GM21528 (cell line): Measurements from ENCODE around the gene KSR2.
"Not testable (repeated sequence)": the region's sequence is repeated elsewhere in the genome, so short reads cannot be mapped to it uniquely, and the experiment has no call there.

Experiments
- ATAC-seq: cut with Tn5 transposase; IDR thresholded peaks from one replicate; pipeline ENCODE4 v1.9.1; 2021; ENCODE audit warnings: mild to moderate bottlenecking, moderate library complexity; ENCODE audit not compliant: unreplicated experiment, low FRiP score

KSR2 gene

DNA sequence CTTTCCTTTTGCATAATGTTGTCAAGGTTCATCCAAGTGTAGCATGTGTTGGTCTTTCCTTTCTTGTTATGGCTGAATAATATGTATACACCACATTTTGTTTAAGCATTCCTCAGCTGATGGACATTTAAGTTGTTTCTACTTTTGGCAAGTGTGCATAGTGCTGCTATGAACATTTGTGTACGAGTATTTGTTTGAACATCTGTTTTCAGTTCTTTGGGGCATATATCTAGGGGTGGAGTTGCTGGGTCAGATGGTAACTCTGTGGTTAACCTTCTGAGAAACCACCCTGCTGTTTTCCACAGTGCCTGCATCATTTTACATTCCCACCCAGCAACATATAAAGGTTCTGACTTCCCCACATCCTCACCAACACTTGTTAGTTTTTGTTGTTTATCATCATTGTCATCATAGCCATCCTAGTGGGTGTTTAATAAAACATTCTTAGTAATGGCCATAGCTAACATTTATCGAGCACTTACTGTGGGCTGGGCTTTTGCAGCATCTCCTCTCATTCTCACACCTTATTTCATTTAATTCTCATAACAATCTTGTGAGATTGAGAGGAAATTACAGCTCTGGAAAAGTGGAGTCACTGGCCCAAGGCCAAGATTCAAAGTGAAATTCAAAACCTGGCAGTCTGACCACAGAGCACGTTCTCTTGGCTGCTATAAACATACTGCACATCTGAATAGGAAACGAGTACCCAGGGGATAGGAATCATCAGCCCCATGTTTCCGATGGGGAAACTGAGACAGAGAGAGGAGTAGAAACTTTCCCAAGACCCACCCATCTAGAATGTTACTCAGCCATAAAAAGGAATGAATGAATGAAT, 193.6 kb downstream of the KSR2 start:
- ATAC-seq = no peak

DNA sequence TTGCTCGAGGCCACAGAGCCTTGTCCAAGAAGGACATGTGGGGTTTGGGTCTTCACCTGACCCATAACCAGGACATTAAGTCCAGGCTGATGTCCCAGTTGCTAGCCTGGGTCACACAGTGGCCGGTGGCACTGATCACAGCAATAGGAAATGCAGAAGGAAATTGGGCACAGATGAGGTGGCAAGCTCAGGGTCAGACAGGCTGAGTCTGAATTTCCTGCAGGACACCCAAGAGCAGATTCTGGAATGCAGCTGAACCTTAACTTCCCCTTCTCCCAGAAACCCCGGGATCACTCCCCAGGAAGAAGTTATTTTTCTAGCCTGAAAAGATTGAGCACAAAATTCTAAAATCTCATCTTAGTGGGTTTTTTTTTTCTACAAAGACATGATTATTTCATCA, 199.9 kb downstream of the KSR2 start:
- ATAC-seq = no peak

DNA sequence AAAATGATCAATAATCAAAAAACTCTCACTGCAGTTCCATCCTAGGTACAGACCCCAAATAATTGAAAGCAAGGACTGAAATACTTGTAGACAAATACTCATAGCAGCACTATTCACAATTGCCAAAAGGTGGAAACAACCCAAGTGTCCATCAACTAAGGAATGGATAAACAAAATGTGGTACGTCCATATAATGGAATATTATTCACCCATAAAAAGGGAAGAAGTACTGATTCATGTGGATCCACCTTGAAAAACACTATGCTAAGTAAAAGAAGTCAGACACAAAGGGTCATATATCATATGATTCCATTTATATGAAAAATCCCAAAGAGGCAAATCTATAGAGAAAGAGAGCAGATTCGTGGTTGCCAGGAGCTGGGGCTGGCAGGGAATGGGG, 202.8 kb downstream of the KSR2 start:
- no peak for ATAC-seq

DNA sequence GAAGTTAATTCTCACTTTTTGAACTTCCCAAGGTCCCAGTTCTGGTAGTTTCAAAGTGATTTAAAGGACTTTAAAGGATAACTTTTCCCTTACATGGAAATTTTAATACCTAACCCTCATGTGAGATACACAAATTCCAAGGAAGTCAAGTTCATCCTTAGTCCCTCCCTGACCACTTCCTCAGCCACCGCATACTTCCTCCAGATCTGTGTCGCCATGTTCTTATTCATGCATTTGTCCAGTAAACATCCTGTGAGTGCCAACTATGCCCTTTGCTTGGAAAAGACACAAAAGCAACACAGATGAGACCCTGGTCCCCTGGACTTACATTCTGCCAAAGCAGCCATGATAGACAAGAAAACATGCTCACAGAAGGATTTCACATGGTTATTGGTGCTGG, 206.6 kb downstream of the KSR2 start:
- no peak for ATAC-seq

DNA sequence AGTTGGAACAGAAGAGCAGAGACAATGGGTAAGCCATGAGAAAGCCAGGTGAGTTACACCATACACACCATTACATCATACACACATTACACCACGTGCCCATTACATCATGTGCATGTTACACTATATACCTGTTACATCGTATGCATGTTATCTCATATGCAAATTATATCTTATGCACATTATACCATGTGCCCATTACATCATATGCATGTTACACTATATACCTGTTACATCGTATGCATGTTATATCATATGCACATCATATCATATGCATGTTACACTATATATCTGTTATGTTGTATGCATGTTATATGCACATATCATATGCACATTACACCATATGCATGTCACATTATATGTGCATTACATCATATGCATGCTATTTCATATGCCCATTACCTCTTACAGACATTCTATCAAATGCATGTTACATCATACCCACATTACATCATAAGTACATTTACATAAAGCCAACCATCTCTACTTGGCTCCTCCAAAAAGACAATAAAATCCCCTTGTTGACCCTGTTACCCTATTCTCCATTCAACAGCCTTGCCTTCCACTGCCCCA, 207.2 kb downstream of the KSR2 start:
- no peak for ATAC-seq

DNA sequence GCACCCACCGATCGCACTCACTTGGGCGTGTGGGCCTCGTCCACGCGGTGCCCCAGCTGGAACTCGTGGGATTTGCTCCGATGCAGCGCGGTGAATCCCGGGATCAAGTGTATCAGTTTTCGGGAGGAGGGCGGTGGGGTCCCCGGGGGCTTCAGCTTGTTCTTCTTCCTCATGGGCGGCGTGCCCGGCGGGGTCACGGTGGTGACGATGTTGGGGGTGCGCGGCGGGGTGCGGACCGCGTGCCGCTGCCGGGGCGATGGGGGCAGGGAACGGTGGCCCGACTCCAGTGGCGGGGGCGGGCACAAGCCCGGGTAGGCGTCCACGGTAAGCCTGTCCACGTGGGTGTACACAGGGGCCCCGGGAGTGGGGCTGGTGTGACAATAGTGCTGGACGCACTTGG, 207.8 kb downstream of the KSR2 start:
- ATAC-seq = no peak

DNA sequence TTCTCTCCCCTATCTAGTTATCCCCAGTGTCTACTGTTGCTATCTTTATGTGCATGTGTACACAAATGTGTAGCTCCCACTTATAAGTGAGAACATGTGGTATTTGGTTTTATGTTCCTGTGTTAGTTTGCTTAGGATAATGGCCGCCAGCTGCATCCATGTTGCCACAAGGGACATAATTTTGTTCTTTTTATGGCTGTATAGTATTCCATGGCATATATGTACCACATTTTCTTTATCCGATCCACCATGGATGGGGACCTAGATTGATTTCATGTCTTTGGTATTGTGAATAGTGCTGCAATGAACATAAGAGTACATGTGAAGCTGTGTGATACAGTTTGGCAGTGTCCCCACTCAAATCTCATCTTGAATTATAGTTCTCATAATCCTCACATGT, 218.1 kb downstream of the KSR2 start:
- ATAC-seq = no peak

DNA sequence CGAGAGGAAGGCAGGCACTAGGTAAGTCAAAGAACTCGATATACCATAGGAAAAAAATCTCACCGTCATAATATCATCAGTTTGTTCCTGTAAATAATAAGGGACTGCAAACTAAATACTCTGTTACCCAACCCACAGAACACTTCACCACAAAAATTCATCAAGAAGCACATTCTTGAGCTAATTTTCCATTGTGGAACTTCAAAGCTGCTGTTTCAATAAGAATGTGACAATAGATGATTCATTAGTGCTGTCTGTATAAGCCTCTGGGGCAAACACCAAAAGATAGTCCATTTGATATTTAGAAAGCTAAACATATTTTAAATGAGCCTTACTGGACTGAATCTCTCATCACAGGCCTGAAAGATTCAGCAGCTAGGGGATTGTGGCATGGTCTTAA, 219.4 kb downstream of the KSR2 start:
- no peak for ATAC-seq

DNA sequence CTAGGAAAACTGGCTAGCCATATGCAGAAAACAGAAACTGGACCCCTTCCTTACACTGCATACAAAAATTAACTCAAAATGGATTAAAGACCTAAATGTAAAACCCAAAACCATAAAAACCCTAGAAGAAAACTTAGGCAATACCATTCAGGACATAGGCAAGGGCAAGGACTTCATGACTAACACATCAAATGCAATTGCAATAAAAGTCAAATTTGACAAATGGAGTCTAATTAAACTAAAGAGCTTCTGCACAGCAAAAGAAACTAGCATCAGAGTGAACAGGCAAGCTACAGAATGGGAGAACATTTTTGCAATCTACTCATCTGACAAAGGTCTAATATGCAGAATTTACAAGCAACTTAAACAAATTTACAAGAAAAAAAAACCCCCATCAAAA, 222.4 kb downstream of the KSR2 start:
- ATAC-seq = not testable (repeated sequence)

DNA sequence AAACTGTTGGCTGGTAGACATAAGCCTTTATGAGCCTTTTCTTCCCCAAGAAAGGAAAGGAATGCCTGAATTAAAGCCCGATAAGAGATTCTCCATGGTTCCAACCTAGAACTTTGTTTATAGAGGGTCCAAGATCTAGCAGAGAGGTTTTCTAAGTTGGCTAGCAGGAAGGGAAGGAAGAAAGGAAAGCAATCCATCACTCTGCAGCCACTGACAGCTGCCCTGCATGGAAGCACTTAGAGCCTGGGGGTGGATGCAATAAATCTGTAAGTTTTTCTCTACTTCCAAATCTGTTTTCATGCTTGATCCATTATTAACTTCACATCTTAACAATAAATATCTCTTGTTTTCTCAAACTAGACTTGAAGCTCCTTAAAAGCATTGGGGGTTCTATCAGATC, 224.4 kb downstream of the KSR2 start:
- no peak for ATAC-seq

DNA sequence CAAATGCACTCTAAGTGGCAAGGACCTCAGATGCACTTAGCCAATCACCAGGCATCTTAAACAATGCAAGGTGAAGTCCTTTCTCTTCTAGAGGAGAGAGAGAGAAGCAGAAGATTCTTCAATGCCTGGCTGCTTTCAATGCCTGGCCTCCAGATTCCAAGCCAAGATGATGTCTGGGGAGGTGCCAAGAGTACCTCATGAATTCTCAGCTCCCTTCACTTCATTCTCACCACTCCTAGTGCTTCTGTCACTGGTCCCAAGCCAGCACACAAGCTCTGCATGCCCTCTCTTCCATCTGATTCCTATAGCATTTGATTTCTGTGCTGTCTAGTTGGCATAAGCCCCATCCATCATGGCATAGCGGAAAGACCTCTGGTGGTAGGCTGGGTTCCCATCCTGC, 225.0 kb downstream of the KSR2 start:
- no peak for ATAC-seq

DNA sequence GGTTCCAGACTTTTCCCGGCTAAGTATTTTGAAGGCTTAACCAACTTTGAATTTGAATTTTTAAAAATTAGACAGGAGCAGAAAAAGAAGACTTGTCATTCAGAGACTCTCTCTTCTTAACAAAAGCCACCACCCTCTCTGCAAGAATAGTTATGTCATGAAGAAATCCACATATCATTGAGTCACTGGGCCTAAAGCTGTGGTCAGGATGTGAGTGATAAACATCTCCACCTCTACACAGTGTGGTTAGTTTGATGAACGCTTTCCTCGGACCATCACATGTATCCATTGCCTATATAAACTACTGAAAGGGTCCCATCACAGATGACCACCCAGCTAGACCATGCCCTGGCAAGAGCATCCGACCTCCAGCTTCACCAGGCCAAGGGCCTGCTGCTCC, 226.1 kb downstream of the KSR2 start:
- ATAC-seq = no peak

DNA sequence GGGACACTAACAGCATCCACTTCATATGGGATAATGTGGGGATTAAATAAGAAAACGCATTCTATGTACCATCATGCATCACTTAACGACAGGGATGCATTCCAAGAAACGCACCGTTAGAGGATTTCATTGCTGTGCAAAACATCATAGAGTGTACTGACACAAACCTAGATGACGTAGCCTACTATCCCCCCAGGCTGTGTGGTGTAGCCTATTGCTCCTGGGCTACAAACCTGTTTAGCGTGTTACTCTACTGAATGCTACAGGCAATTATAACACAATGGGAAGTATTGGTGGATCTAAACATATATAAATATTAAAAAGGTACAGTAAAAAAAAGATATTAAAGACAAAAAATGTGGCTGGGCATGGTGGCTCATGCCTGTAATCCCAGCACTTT, 230.6 kb downstream of the KSR2 start:
- ATAC-seq = no peak

DNA sequence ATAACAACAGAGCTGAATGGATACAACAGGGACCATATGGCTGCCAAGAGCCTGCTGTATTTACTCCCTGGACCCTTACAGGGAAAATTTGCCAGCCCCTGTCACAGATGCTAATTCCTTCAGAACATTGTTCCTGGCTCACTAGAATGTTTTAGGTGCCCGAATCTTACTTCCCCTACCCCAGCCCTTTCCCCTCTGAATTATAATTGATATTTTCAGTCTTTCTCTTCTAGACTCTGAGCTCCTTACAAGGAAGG, 235.3 kb downstream of the KSR2 start:
- ATAC-seq = no peak

DNA sequence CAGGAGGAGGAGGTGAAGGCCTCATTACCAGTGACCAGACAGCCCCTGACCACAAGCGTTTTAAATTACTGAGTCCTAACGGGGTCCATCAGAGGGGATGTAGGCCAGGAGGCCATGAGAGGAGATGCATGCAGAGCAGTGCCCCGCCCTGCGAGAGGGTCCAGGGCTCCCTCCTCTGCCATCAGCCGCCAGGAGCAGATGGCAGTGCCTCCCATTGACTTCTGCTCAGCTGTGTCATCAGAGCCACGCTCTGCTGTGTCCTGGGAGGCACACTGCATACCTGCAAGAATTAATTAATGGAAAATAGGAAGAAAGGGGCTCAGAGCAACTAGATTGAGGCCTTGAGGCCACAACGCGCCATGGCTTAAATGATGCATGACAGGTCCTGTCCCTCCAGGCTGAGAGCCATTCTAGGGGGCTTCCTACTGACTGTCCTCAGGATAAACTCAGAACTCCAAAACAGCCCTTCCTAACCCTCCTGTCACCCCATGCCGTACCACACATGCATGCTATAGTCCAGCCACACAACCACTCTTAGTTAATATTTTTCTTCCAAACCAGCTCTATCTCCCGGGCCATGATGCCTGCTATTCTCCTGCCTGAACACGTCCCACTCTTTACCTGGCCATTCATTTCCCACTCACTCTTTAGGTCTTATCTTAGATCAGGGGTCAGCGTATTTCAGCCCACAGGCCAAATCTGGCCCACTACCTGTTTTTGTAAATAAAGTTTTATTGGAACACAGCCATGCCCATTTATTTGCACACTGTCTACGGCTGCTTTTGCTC, 235.8 kb downstream of the KSR2 start:
- ATAC-seq = no peak

DNA sequence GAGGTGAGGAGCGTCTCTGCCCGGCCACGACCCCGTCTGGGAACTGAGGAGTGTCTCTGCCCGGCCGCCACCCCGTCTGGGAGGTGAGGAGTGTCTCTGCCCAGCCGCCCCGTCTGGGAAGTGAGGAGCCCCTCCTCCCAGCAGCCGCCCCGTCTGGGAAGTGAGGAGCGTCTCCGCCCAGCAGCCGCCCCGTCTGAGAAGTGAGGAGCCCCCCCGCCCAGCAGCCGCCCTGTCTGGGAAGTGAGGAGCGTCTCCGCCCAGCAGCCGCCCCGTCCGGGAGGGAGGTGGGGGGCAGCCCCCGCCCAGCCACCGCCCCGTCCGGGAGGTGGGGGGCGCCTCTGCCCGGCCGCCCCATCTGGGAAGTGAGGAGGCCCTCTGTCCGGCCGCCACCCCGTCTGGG, 237.7 kb downstream of the KSR2 start:
- ATAC-seq = not testable (repeated sequence)

DNA sequence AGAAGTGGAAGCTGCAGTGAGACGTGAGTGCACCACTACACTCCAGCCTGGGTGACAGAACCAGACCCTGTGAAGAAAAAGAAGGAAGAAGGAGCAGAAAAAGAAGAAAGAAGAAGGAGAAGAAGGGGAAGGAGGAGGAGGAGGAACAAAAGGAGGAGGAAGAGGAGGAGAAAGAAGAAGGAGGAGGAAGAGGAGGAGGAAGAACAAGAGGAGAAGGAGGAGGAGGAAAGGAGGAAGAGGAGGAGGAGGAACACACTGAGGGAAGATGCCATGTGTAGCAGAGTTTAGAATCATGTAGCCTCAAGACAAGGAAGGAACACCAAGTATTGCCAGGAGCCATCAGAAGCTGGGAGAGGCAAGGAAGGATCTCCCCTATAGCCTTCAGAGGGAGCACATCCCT, 241.5 kb downstream of the KSR2 start:
- ATAC-seq = no peak

DNA sequence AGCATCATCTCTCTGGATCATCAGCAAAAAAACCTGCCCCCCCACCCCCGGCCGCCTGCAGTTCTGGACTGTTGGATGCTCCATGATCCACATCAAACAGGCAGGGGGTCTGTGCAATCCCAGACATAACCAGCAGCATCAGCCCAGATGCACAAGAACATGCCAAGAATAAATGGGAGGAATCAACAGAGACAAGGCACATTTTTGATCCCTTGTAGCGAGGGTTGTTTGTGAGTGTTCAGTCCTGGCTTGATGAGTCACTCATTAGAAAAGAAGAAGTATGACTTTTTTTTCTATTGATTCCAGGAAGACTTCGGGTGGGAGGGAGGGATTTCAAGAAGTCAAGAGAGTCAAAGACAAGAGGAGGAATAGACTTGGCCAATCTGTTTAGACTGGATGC, 244.2 kb downstream of the KSR2 start:
- ATAC-seq = no peak

DNA sequence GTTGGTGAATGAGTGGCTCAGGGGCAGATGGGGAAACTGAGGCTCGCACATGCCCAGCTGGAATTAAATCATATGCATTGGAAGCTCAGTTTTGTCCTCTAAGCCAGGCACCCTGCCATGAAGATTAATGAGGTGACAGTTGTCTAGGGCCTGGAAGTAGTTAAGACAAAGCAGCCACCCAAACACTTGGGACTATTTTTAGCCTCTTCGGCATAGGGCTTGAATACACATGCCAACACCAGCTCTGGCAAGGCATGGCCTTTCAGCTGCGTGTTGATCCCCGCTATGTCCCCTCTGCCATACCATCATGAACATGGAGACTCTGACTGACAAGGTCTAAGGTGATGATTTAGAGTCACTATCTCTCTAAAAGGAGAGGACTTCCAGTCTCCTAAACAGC, 250.2 kb downstream of the KSR2 start:
- no peak for ATAC-seq

DNA sequence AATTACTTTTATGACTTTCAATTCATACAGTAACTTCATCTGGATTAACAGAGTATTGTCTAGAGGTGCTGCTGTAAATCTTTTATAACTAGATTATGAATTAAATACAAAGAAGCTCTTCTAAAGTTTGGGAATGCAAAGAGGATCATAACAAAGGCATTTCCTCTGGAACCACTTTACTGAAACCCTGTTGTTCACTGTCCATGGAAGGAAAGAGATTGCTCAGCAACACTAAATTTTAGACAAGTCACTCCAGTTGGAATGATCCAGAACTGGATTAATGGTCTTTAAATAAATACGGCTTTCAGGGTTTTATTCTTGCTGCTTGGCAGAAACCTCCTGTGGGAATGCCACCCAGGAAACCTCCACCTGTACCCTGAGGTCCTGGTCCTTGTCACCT, 250.6 kb downstream of the KSR2 start:
- no peak for ATAC-seq

DNA sequence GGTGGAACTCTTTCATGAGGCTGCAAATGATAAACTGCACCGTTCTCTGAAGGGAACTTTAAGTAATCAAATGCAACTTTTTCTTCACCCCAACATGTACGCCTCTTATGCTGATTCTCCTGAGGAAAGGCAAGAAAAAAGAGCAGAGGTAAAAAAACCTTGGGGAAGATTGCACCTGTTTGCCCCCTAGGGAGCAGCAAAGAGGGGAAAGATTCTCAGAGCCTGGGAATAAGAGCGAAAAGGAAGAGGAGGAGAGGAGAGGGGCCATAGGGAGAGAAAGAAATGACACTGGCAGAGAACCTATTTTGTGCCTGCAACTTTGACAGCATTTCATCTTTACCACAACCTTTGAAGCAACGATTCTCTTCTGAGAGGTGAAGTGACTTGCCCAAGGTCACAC, 254.6 kb downstream of the KSR2 start:
- no peak for ATAC-seq

DNA sequence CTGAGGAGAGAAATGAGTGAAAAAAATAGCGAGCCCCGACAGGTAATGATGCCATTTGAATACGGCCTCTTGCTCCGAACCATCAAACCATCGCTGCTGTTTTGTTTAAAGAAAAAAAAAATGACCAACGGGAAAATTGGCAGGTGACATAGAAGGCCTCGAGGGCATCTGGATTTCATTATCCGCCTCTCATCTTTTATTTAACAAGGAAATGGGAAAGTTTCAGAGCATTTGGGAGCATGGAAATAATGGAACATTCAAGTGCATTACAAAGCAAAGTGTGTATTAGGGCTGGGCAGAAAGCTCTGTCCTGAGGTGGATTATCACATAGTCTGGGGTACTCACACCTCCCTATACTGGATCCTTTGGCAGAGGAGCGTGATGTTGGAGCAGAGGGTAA, 258.7 kb downstream of the KSR2 start:
- ATAC-seq = no peak
